ENCODE data around the gene CDK15.
"Not testable (repeated sequence)": the region's sequence is repeated elsewhere in the genome, so short reads cannot be mapped to it uniquely, and the experiment has no call there.

The CDK15 gene

GRCh38 chr2:201806442-201807170, at the start of gene CDK15:
Gene CDK15 (plus strand): TSS chr2:201806537. CDS start chr2:201806665, 128 bp downstream.
- peak; percentile 22 for DNase-seq

GRCh38 chr2:201758234-201758633, 48.1 kb upstream of the CDK15 start:
- no peak for DNase-seq

GRCh38 chr2:201758873-201759272, 47.5 kb upstream of the CDK15 start:
- DNase-seq = no peak

GRCh38 chr2:201759567-201759966, 46.8 kb upstream of the CDK15 start:
- DNase-seq = no peak

GRCh38 chr2:201761101-201761500, 45.2 kb upstream of the CDK15 start:
- DNase-seq = no peak

- not testable (repeated sequence) for DNase-seq
Observed at GRCh38 chr2:201764469-201764868, 41.9 kb upstream of the CDK15 start.

GRCh38 chr2:201765799-201766198, 40.5 kb upstream of the CDK15 start:
- no peak for DNase-seq

- no peak for DNase-seq
Observed at GRCh38 chr2:201768918-201769317, 37.4 kb upstream of the CDK15 start.

- DNase-seq = no peak
Observed at GRCh38 chr2:201769666-201770373, 36.5 kb upstream of the CDK15 start.

GRCh38 chr2:201773990-201774389, 32.3 kb upstream of the CDK15 start:
- no peak for DNase-seq

GRCh38 chr2:201774546-201774945, 31.8 kb upstream of the CDK15 start:
- DNase-seq = no peak

- no peak for DNase-seq
Observed at GRCh38 chr2:201775326-201775725, 31.0 kb upstream of the CDK15 start.

- DNase-seq = no peak
Observed at GRCh38 chr2:201777043-201777442, 29.3 kb upstream of the CDK15 start.

GRCh38 chr2:201777869-201778268, 28.5 kb upstream of the CDK15 start:
- DNase-seq = no peak

- DNase-seq = peak; percentile 66
Observed at GRCh38 chr2:201779901-201780673, 26.2 kb upstream of the CDK15 start.

GRCh38 chr2:201780674-201781493, 25.5 kb upstream of the CDK15 start, which contains the start of gene ALS2:
Gene ALS2 (minus strand): TSS chr2:201780933. CDS start chr2:201768885, 12,048 bp downstream.
- DNase-seq = peak; percentile 96

- no peak for DNase-seq
Observed at GRCh38 chr2:201781557-201782051, 24.7 kb upstream of the CDK15 start.

- peak; percentile 92 for DNase-seq
Observed at GRCh38 chr2:201784563-201784962, 21.8 kb upstream of the CDK15 start.

GRCh38 chr2:201785135-201785534, 21.2 kb upstream of the CDK15 start:
- DNase-seq = peak; percentile 84

- DNase-seq = no peak
Observed at GRCh38 chr2:201786471-201786870, 19.9 kb upstream of the CDK15 start.

GRCh38 chr2:201788371-201788770, 18.0 kb upstream of the CDK15 start:
- DNase-seq = peak; percentile 16

- no peak for DNase-seq
Observed at GRCh38 chr2:201789395-201789794, 16.9 kb upstream of the CDK15 start.
